ENCODE measurements around the gene GSDMA.

Gene GSDMA

GRCh38 chr17:39975801-39976200, 13.0 kb downstream of the GSDMA start:
- no peak for DNase-seq (ENCODE audit: low spot score)

GRCh38 chr17:39979016-39979670, 16.3 kb downstream of the GSDMA start:
- DNase-seq (ENCODE audit: low spot score) = no peak
- no peak for TF ChIP-seq CTCF (IDR thresholded peaks at IDR 0.05; ENCODE audit: extremely low read depth, missing control alignments)

More at GRCh38 chr17:39975801-39976200, 13.0 kb downstream of the GSDMA start:
- TF ChIP-seq CTCF (IDR thresholded peaks at IDR 0.05; ENCODE audit: extremely low read depth, missing control alignments) = no peak

GRCh38 chr17:39979893-39980350, 17.1 kb downstream of the GSDMA start:
- peak; percentile 22 for DNase-seq (ENCODE audit: low spot score)
- TF ChIP-seq CTCF (IDR thresholded peaks at IDR 0.05; ENCODE audit: extremely low read depth, missing control alignments) = no peak

GRCh38 chr17:39980351-39981206, 17.8 kb downstream of the GSDMA start, which contains the start of gene PSMD3:
Gene PSMD3 (plus strand): TSS chr17:39980807. CDS start chr17:39980971, 164 bp downstream.
- peak; percentile 57 for TF ChIP-seq CTCF (IDR thresholded peaks at IDR 0.05; ENCODE audit: extremely low read depth, missing control alignments)
- DNase-seq (ENCODE audit: low spot score) = peak; percentile 96

GRCh38 chr17:39981207-39981741, 18.5 kb downstream of the GSDMA start:
- DNase-seq (ENCODE audit: low spot score) = no peak
- TF ChIP-seq CTCF (IDR thresholded peaks at IDR 0.05; ENCODE audit: extremely low read depth, missing control alignments) = no peak

- TF ChIP-seq CTCF (IDR thresholded peaks at IDR 0.05; ENCODE audit: extremely low read depth, missing control alignments) = no peak
- no peak for DNase-seq (ENCODE audit: low spot score)
These were observed 19.1 kb downstream of the GSDMA start for GRCh38 chr17:39981766-39982375.
